Lung microvascular endothelial cell (primary cell): ENCODE results near the gene RPP40. TPM values are rescaled to one million over a fixed set of nuclear protein-coding genes. Genes with fewer than 3 reads are reported as not detected.
"Not testable (repeated sequence)": the region's sequence is repeated elsewhere in the genome, so short reads cannot be mapped to it uniquely, and the experiment has no call there.

ENCODE experiments used
- DNase-seq, 2 donors: peaks; one replicate each; pipeline versions ENCODE4 v3.0.0 to v3.0.0-alpha.2; 2010; ENCODE audit warnings: low read depth in 2 of 2
- total RNA-seq: library from RNA; depleted of rRNA; stranded (reverse); fragments of >200 nt; gene quantifications from 2 replicates; pipeline ENCODE4 v1.2.1, GENCODE V29; 2014

Gene RPP40
- total RNA-seq, 1 donor from 2014 or later = 25.2 TPM

- DNase-seq = no peak
Measured at GRCh38 chr6:5020142-5020541, 16.3 kb upstream of the RPP40 start.

- no peak for DNase-seq
Measured at GRCh38 chr6:5014072-5014561, 10.3 kb upstream of the RPP40 start.

GRCh38 chr6:5012519-5012918, 8.7 kb upstream of the RPP40 start:
- peak; percentile 35 to 80 for DNase-seq

- no peak for DNase-seq
Measured at GRCh38 chr6:5011346-5011745, 7.5 kb upstream of the RPP40 start.

- DNase-seq = no peak
Measured at GRCh38 chr6:5007531-5007930, 3.7 kb upstream of the RPP40 start.

GRCh38 chr6:5006222-5006621, 2.4 kb upstream of the RPP40 start:
- DNase-seq = no peak

GRCh38 chr6:5005038-5005433, 1.2 kb upstream of the RPP40 start:
- not testable (repeated sequence) for DNase-seq

GRCh38 chr6:5004373-5005037, 668 bp upstream of the RPP40 start:
- peak in 1 of 2 donors; percentile 13 for DNase-seq

GRCh38 chr6:4999586-4999985, 4.3 kb downstream of the RPP40 start:
- DNase-seq = no peak

GRCh38 chr6:4997862-4998261, 6.0 kb downstream of the RPP40 start:
- no peak for DNase-seq

- DNase-seq = no peak
Measured at GRCh38 chr6:4994741-4995140, 9.1 kb downstream of the RPP40 start.

GRCh38 chr6:4987432-4987831, 16.4 kb downstream of the RPP40 start:
- DNase-seq = no peak

GRCh38 chr6:4986999-4987398, 16.8 kb downstream of the RPP40 start:
- DNase-seq = no peak

GRCh38 chr6:4983322-4983721, 20.5 kb downstream of the RPP40 start:
- DNase-seq = no peak

GRCh38 chr6:4981761-4982160, 22.1 kb downstream of the RPP40 start:
- no peak for DNase-seq

GRCh38 chr6:4979426-4979825, 24.4 kb downstream of the RPP40 start:
- no peak for DNase-seq

GRCh38 chr6:4977468-4977867, 26.4 kb downstream of the RPP40 start:
- no peak for DNase-seq

- no peak for DNase-seq
Measured at GRCh38 chr6:4975506-4975905, 28.3 kb downstream of the RPP40 start.

GRCh38 chr6:4974962-4975361, 28.9 kb downstream of the RPP40 start:
- no peak for DNase-seq

- DNase-seq = peak in 1 of 2 donors; percentile 12
Measured at GRCh38 chr6:4973982-4974745, 29.7 kb downstream of the RPP40 start.

- DNase-seq = no peak
Measured at GRCh38 chr6:4973415-4973814, 30.4 kb downstream of the RPP40 start.

GRCh38 chr6:4972438-4972837, 31.4 kb downstream of the RPP40 start:
- DNase-seq = no peak

GRCh38 chr6:4971851-4972250, 32.0 kb downstream of the RPP40 start:
- no peak for DNase-seq
